GM19043 (cell line): ENCODE data around the gene AFDN.

Experiments used
- ATAC-seq: cut with Tn5 transposase; IDR thresholded peaks from one replicate; pipeline ENCODE4 v1.9.1; 2021; ENCODE audit warnings: low read depth; ENCODE audit not compliant: unreplicated experiment

The AFDN gene

DNA sequence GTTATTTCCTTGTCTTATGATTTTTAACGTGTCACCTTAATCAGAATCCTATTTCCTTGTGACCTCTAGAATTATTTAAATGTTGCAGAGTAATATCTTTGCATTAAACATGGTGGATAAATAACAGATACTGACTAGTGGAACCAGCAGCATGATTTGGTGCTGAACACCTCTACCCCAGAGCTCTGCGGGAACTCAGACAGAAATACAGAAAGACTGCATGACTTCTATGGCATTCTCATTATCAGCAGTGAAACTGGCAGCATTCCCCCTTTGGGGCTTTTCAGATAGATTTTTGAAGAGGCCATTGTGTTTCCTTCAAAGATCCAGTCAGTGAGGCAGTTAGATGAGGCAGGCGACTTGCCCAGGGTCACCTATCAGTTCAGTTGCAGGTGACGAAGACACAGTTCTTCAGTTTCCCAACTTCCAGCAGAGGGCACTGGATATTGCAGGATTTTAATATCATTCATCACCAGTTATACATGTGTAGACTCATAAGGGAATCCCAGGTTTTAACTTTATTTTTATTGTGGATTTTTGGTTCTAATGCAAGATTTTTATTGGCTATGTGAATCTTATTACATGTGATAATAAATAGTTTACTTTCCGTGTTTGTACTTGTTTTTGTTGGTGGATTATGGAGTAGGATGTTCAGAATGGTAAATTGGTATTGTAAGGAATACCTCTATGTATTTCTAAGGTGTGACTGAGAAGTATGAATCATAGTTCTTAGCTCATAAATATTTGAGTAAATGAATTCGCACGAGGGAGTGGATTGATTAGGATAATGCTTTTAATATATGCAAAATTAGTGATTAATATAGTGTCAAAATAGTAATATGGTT, 81.3 kb downstream of the AFDN start:
- ATAC-seq: no peak

GRCh38 chr6:167910007-167910406, 83.3 kb downstream of the AFDN start:
- no peak for ATAC-seq

- no peak for ATAC-seq
These were observed 83.9 kb downstream of the AFDN start for GRCh38 chr6:167910652-167911051.

DNA sequence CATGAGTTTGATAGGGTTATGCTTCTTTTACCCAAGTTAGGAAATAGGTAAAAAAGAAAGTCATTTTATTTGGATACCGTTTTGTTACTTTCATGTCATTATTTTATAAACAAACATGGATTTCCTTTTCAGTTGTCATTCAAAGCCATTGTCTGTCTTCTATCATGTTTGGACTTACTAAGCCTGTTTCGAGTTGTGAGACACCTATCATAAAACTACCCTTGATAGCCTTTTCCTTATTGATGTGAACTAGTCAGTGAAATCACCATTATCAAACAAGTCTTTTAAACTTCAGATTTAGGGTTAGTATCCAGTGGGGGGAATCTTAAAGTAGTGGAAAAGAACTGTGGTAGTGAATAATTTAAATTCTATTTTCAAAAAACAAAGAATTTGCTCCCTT, 85.8 kb downstream of the AFDN start:
- no peak for ATAC-seq

- ATAC-seq: no peak
These were observed 87.0 kb downstream of the AFDN start for GRCh38 chr6:167913699-167914098.

DNA sequence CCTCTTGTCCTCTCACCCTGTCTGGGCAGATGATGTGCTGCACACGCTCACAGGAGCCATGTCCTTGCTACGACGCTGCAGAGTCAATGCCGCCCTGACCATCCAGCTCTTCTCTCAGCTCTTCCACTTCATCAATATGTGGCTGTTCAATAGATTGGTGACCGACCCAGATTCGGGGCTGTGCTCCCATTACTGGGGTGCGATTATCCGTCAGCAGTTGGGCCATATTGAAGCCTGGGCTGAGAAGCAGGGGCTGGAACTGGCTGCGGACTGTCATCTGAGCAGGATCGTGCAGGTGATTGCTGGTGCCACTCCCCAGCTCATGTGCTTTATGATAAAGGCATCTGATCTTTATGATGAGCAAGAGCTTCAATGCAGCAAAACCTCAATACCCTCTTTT, 88.4 kb downstream of the AFDN start:
- no peak for ATAC-seq

- ATAC-seq: no peak
These were observed 90.9 kb downstream of the AFDN start for GRCh38 chr6:167917551-167918154.

- no peak for ATAC-seq
These were observed 92.0 kb downstream of the AFDN start for GRCh38 chr6:167918548-167919278.

- ATAC-seq: no peak
These were observed 92.6 kb downstream of the AFDN start for GRCh38 chr6:167919349-167919748.

DNA sequence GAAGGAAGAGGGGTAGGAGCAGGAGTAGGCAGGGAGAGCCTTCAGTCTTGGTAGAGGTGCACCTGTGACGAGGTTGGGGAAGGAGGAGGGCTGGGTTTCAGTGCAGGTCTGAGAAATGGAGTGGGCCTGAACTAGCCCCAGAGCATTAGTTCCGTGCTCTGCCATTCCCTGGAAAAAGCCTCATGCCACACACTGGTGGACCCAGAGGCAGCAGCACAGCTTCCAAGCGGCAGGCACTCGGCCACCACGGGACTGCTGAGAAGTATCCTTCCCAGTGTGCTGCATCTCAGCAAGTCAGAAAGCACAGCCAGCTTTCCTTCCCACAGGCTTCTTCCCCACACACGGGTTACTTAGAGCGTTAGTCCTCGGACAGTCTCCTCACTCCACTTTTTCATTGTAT, 93.5 kb downstream of the AFDN start:
- ATAC-seq: no peak

GRCh38 chr6:167921831-167922230, 95.1 kb downstream of the AFDN start:
- no peak for ATAC-seq

DNA sequence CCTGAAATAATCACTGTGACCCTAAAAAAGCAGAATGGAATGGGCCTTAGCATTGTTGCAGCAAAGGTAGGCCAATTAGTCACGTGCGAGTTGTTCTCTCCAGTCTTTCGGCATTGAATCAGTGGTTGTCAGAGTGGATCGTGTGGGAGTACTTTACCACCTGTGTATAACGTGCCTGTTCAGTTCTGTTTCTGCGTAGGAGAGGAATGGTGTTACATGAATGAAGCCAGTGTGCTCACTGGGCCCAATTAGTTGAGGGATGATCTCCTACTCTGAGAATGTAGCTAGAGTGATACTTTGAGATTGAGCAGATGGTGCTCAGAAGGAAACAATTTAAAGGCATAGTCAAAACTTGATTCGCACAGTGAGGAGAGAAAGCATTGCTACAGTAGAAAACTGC, 98.3 kb downstream of the AFDN start:
- ATAC-seq: no peak

GRCh38 chr6:167927246-167927645, 100.5 kb downstream of the AFDN start:
- ATAC-seq: no peak

DNA sequence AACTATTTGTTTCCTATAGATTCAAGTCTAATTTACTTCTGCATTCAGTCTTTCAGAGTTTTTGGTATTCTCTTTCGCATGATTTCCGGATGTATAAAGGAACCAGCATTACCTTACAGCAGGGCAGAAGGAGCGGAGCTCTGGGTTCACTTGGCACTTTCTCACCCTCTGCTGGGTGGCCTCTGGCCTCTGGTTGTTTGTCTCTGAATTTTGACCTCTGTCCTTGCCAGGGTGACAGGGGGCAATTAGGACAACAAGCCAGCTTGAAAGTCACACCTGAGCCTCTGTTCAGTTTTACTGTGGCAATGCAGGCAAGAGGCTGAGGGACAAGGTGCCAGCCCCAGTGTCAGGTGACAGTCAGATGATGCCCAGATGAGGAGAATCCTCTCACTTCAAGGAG, 101.4 kb downstream of the AFDN start:
- ATAC-seq: no peak

GRCh38 chr6:167930295-167930694, 103.6 kb downstream of the AFDN start:
- no peak for ATAC-seq

DNA sequence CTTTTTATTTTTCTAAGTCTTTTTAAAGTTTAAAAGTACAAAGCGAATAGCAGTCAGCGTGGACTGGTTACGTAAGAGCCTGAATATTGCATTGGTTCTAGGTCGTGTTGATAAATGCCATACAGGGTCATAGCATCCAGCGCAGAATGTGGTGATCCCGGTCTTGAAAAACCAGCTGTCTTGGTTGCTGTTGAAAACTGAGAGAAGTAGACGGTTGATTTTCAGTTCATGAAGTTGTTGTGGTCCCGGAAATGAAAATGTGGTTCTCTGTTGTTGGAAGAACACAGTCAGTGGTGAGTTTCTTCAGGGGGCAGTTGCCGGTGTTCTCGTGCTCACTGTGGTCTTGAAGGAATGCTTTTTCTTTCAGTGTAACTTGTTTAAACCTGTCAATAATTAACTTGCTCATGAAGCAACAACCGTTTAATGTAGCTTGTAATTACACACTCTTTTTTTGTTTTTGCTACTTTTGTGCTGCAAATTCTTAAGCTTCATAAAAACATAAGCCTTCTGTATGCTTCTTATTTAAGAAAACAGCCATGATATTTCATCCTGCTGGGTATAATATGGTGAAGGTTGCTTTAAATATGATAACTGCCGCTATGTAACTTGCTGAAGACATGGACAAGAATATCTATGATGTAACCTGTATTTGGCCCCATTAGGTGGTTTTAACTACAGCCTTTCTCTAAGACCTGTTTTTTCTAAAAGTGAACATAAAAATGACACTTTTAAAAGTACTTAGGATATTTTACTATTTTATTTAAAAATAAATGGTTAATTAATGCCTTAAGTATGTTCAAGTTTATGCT, 106.0 kb downstream of the AFDN start:
- no peak for ATAC-seq

- ATAC-seq: no peak
These were observed 106.6 kb downstream of the AFDN start for GRCh38 chr6:167933290-167933689.

GRCh38 chr6:167933847-167934246, 107.1 kb downstream of the AFDN start:
- ATAC-seq: no peak

- no peak for ATAC-seq
These were observed 107.7 kb downstream of the AFDN start for GRCh38 chr6:167934426-167934864.

DNA sequence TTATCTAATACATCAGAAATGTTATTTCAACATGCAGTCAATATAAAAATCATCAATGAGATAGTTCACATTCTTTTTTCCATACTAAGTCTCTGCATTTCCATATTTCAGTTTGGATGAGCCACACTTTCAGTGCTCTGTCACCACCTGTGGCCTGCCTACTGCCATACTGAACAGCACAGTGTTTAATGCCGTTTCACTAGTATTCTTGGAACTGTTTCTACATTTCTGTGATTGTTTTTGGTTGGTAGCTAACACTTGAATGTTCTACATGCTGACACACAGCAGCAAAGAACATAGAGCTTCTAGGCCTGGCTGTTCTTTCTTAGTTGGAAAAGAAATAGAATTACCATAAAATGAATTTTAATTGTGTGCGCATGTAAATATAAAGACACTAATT, 109.3 kb downstream of the AFDN start:
- ATAC-seq: no peak

- no peak for ATAC-seq
These were observed 110.6 kb downstream of the AFDN start for GRCh38 chr6:167937301-167937700.
